HG03159 (cell line): ENCODE data around the gene STT3A.

Experiments used
- ATAC-seq: cut with Tn5 transposase; IDR thresholded peaks from one replicate; pipeline ENCODE4 v1.9.1; 2021; ENCODE audit warnings: mild to moderate bottlenecking, moderate library complexity; ENCODE audit not compliant: unreplicated experiment

The STT3A gene

DNA sequence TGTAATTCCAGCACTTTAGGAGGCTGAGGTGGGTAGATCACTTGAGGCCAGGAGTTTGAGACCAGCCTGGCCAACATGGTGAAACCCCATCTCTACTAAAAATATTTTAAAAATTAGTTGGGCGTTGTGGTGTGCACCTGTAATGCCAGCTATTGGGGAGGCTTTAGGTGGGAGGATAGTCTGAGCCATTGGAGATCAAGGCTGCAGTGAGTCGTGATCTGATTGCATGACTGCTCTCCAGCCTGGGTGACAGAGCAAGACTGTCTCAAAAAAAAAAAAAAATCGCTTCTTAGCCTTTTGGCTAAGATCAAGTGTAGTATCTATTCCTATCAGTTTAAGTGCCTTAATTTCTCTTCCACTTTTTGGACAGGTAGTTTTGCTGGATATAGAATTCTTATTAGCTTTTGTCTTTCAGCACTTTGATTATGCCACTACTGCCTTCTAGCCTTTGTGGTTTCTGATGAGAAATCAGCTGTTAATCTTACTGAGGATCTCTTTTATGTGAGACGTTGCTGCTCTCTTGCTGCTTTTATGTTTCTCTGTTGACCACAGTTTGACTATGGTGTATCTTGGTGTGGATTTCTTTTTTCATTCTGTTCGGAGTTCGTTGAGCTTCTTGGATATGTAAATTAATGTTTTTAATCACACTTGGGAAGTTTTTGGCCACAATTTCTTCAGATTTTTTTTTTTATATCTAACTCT is 57.0 kb downstream of the STT3A start:
- ATAC-seq, result no peak

DNA sequence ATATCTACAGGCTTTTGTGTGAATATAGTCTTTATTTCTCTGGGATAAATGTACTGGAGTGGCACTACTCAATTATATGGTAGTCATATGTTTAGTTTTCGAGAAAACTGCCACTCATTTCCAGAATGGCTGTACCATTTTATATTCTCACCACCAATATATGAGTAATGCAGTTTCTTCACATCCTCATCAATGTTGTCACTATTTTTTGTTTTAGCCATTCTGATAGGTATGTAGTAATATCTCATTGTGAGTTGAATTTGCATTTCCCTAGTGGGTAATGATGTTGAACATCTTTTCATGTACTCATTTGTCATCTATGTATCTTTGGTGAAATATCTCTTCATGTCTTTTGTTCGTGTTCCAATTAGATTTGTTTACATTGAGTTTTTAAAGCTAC is 70.0 kb downstream of the STT3A start:
- ATAC-seq, result no peak

DNA sequence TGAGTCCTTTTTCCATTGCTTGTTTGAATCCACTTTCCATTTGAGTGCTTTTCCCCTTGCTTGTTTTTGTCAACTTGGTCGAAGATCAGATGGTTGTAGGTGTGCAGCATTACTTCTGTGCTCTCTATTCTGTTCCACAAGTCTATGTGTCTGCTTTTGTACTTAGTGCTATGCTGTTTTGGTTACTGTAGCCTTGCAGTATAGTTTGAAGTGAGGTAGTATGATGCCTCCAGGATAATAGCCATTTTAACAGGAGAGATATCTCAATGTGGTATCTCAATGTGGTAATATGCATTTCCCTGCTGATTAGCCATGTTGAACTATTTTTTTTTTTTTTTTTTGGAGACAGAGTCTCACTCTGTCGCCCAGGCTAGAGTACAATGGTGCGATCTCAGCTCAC is 71.3 kb downstream of the STT3A start:
- no peak for ATAC-seq

DNA sequence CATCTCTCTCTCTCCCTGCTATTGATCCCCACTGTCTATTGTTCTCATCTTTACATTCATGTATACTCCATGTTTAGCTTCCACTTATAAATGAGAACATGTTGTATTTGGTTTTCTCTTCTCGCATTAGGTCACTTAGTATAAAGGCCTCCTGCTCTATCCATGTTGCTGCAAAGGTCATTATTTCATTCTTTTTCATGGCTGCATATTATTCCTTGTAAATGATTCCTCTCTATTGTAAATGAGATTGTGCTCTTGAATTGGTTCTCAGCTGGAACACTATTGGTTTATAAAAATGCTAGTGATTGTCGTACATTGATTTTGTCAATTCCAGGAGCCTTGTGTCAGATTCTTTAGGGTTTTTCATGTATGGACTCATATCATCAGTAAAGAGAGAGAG is 74.5 kb downstream of the STT3A start:
- no peak for ATAC-seq

DNA sequence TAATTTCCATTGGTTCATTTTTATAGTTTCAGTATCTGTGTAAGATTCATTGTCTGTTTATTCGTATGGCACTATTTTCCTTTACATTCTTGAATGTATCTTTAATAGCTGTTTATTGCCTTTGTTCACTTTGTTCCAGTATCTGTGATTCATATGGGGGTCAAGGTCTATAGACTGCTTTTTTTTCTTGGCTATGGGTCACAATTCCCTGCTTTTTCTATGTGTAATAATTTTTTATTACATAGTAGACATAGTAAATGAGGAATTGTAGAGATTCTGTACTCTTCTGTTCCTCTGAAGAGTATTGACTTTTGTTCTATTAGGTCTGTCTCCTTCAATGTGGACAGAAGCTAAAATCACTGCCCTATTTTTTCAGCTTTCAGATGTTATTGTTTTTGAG is 77.5 kb downstream of the STT3A start:
- no peak for ATAC-seq

DNA sequence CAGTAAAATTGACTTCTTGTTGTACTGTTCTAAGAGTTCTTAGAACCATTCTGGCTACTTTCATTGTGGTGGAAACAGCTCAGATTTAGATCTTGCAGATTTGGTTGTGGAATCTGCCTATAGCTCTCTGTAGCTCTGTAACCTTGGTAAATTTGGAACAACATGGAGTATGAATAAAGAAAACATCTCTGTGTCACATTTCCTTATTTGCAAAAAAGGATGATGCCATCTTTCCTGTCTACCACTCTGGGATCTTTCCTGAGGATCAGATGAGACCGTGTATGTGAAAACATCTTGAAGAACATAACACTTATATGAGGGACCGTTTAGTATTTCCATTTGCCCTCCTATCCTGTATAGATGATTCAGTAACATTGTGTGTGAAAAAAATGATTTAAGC is 78.9 kb downstream of the STT3A start:
- ATAC-seq, result no peak
